C1 segment of cervical spinal cord (tissue), 14 donors: ENCODE measurements around the gene NEDD9.
A peak's percentile ranks its signal among the peaks of the same experiment; 100 is the strongest.

ENCODE experiments used
- DNase-seq, 14 donors: peaks; one replicate each; lab custom pipeline; 2025; lab: John Stamatoyannopoulos, UW

The NEDD9 gene

GRCh38 chr6:11144393-11144851 lies 88.0 kb downstream of the NEDD9 start:
- peak in 11 of 14 donors; percentile 31 to 67 (median 47) for DNase-seq

DNA sequence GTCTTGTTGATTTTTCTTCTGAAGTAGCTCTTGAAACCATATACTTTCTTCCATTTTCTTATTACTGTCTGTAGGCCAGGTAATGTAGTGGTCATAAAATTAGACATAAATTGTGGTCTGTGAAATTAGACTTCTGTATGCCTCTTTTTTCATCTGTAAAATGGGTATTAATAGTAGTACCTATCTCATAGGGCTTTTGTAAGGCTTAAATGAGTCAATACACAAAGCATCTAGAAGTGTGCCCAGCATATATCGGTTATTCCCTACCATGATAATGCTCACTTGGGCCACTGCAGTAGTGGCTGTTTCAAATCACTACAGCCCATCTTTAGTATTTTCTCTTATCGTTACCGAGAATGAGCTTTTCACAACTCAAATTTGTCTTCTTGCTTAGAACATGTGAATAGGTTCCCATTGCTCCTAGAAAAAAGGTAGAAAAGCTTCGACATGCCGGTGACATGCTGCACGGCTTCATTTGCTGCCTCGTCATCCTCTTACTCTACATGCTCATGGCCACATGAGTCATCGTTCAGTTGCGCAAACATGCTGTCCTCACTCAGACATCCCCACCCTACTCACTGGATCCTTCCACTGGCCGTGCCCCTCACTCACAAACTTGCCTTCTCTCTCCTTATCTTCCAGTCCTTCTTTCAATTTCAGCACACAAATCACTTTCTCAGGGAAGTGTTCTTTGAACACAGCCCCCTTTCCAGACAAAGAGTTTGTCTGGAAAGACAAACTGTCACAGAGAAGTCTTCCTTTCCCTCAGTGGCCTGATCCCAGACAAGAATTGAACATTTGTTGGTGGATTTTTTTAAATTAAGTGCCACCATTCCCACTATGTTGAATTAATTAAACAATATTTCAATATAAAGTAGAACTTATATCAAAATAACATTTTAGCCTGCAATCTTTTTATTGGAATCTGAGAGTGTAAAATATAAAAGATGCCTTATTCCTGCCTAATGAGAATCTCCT lies 88.8 kb downstream of the NEDD9 start:
- DNase-seq: peak in 1 of 14 donors; percentile 8

GRCh38 chr6:11142296-11143027 lies 90.0 kb downstream of the NEDD9 start:
- no peak for DNase-seq

GRCh38 chr6:11141295-11141694 lies 91.2 kb downstream of the NEDD9 start:
- no peak for DNase-seq

- no peak for DNase-seq
These were observed 92.4 kb downstream of the NEDD9 start for GRCh38 chr6:11140056-11140455.

DNA sequence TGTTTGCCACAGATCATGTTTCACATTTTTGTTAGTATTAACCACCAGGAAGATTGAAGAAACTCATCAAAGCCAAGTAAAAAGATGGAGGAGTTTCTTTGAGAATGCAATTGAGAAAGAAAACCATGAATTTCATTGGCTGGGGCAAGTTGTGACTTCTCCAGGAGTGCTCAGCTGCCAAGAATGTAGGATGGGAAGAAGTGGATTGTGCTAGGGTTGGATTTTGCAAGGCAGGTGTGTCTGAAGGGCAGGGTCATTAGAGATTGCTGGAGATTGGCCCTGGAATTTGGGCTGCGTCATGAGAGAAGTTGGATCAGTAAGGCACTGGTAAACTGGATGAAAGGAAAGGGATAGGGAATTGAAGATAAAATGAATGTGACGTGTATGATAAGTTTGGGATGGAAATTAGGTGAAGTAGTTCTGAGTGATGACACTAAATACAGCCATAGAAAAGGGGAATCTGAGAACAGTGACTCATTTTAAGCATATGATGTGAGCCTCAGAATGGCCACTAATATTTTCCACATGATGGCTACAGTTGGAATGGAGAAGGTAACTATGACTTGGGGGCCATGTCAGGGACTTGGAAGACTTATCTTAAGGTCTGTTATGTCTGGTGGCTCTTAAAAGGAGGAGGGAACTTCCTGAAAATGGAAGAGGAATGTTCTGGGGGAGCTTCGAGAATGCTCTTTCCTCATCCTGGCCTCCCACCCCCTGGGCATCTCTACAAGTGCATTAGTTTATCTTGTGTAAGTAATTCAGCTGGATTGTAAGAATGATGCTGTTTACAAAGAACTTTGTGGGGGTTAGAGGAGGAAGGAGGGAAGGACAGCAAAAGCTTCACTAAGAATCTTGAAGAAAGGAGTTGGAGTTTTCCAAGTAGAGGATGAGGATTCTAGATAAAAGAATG lies 93.2 kb downstream of the NEDD9 start:
- DNase-seq: no peak

DNA sequence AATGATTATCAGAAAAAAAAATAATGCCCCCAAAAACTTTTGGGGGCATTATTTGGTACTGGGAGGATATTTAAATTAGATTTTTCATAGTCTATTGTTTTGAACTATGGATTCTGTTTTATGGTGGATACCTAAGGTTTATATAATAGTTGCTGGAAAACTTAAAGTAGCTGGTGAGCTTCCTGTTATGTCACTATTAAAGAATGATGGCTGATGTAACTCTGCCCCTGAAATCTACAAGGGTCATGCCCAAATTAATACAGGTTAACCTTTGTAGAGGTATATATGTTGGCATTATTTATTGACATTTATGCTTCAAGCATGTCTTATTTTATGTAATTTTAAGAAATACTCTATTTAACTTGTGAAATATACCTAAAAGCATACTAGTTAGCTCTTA lies 95.7 kb downstream of the NEDD9 start:
- no peak for DNase-seq
